ENCODE measurements around the gene MYOF.

GRCh38 chr10:93464776-93465388, 17.3 kb downstream of the MYOF start:
- TF ChIP-seq POLR2A (IDR thresholded peaks at IDR 0.05; ENCODE audit: low read length) (no peak), GATA1 (IDR thresholded peaks at IDR 0.05; ENCODE audit: low read depth, low read length) (no peak)

Measured in erythroblast (primary cell).